ENCODE measurements around the gene RGS12.

The RGS12 gene

DNA sequence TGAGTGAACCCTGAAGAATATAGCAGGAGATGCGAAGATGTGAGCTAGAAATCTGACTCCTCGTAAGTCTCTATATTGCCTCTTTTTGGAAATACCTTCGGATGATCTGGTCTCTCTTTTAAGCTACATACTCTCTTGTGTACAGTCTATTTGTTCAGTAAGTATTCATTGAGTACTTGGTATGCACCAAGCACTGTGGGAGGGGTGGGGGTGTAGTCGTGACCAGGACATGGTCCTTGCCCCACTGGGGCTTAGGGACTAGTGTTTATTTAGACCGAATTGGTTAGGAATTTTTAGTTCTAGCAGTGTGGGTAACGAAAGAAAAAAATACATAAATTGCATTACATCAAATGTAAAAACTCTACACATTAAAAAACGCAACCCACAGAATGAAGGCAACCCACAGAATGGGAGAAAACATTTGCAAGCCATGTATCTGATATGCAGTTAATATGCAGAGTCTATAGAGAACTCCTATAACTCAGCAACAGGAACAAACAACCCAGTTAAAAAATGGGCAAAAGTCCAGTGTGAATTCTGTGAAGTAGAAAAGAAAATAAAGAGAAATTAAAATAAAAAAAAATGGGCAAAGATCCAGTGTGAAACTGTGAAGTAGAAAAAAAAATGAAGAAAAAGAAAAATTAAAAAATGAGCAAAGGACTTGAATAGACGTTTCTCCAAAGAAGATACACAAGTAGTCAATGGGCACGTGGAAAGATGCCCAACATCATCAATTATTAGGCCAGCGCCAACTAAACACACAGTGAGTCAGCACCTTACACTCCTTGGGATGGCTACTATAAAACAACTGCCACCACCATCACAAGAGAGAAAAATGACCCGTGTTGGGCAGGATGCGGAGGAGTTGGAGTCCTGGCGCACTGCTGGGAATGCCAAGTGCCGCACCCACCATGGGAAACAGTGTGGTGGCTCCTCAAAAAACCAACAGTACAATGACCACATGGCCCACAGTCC is 43.8 kb downstream of the RGS12 start:
- Histone ChIP-seq H3K4me3 (ENCODE audit: low read length) (no peak overlapping the region), H3K27ac (ENCODE audit: low read length) (no peak overlapping the region), H3K4me1 (ENCODE audit: control insufficient read depth, insufficient read depth, low read length) (no peaks in the 10 kb centered on the region; the same call in 1 of the 2 replicates), H3K27me3 (ENCODE audit: control insufficient read depth, insufficient read depth, low read length) (no peaks in the 10 kb centered on the region), H3K9me3 (ENCODE audit: control insufficient read depth, insufficient read depth, low read length) (no peaks in the 10 kb centered on the region), H3K36me3 (ENCODE audit: control insufficient read depth, insufficient read depth, low read length) (no peaks in the 10 kb centered on the region)
- DNase-seq (ENCODE audit: low read depth, low spot score) = no peak
- no CpG with 5 or more reads among the region's 14 CpGs for WGBS (ENCODE audit: insufficient coverage, insufficient read length)

DNA sequence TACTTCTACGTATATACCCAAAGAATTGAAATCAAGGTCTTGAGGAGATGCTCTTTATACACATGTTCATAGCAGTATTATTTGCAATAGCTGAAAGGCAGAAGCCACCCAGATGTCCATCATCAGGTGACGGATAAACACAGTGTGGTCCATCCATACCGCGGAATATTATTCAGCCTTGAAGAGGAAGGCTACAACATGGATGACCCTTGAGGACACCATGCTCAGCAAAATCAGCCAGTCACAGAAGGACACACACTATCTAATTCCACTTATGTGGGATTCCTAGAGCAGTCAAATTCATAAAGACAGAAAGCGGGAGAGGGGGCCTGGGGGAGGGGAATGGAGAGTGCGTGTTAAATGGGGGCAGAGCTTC is 44.5 kb downstream of the RGS12 start:
- no CpG with 5 or more reads among the region's 6 CpGs for WGBS (ENCODE audit: insufficient coverage, insufficient read length)
- Histone ChIP-seq H3K9me3 (ENCODE audit: control insufficient read depth, insufficient read depth, low read length) (no peaks in the 10 kb centered on the region), H3K4me1 (ENCODE audit: control insufficient read depth, insufficient read depth, low read length) (no peaks in the 10 kb centered on the region; the same call in 1 of the 2 replicates)

DNA sequence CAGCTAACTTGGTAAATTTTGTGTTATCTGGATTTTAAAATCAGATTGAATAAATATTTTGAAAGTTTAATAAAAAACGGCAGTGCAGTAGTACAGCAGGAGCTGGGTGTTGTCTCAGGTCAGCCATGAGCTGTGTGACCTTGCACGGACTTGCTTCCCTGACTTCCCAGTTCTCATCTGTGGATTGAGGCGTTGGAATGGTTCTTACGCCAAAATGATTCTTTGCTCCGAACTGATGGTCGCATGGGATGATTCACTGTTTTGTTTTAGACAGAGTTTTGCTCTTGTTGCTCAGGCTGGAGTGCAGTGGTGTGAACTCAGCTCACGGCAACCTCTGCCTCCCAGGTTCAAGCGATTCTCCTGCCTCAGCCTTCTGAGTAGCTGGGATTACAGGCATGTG is 45.0 kb downstream of the RGS12 start:
- no peaks in the 10 kb centered on the region for H3K27me3 ChIP-seq (ENCODE audit: control insufficient read depth, insufficient read depth, low read length)
- no peaks in the 10 kb centered on the region for H3K9me3 ChIP-seq (ENCODE audit: control insufficient read depth, insufficient read depth, low read length)
- H3K4me1 ChIP-seq (ENCODE audit: control insufficient read depth, insufficient read depth, low read length) = no peaks in the 10 kb centered on the region; the same call in 1 of the 2 replicates
- no peak for DNase-seq (ENCODE audit: low read depth, low spot score)
- H3K36me3 ChIP-seq (ENCODE audit: control insufficient read depth, insufficient read depth, low read length) = no peaks in the 10 kb centered on the region
- no CpG with 5 or more reads among the region's 8 CpGs for WGBS (ENCODE audit: insufficient coverage, insufficient read length)
- H3K27ac ChIP-seq (ENCODE audit: low read length) = no peak overlapping the region
- H3K4me3 ChIP-seq (ENCODE audit: low read length) = no peak overlapping the region

More for the DNA sequence above, 44.5 kb downstream of the RGS12 start:
- Histone ChIP-seq H3K36me3 (ENCODE audit: control insufficient read depth, insufficient read depth, low read length) (no peaks in the 10 kb centered on the region), H3K27ac (ENCODE audit: low read length) (no peak overlapping the region), H3K27me3 (ENCODE audit: control insufficient read depth, insufficient read depth, low read length) (no peaks in the 10 kb centered on the region), H3K4me3 (ENCODE audit: low read length) (no peak overlapping the region)
- no peak for DNase-seq (ENCODE audit: low read depth, low spot score)

DNA sequence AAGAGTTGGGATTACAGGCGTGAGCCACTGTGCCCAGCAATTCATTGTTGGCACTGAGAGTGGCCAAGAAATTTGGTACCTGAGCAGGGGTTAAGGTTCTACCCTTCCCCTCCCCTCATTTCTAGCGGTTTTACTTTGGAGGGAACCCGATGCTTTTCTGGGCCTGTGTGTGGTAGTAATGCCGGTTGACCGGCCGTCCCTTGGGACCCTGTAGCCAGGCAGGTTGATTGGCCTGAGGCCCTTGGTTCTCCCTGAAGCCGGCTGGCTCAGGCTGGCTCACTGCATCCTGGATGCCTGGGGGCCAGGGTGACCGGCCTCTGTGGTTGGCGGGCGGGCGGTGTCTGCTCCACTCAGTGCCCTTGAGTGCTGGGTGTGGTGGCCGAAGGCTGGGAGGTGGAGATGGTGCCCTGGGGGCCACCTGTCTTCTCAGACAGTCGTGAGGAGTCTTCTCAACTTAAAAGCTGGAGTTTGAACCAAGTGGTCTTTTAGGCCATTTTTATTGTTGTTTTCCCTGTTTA is 45.6 kb downstream of the RGS12 start:
- no peak overlapping the region for H3K27ac ChIP-seq (ENCODE audit: low read length)
- H3K4me1 ChIP-seq (ENCODE audit: control insufficient read depth, insufficient read depth, low read length) = no peaks in the 10 kb centered on the region; the same call in 1 of the 2 replicates
- H3K9me3 ChIP-seq (ENCODE audit: control insufficient read depth, insufficient read depth, low read length) = no peaks in the 10 kb centered on the region
- no peaks in the 10 kb centered on the region for H3K27me3 ChIP-seq (ENCODE audit: control insufficient read depth, insufficient read depth, low read length)
- DNase-seq (ENCODE audit: low read depth, low spot score) = no peak
- no peak overlapping the region for H3K4me3 ChIP-seq (ENCODE audit: low read length)
- WGBS (ENCODE audit: insufficient coverage, insufficient read length) = no CpG with 5 or more reads among the region's 13 CpGs
- H3K36me3 ChIP-seq (ENCODE audit: control insufficient read depth, insufficient read depth, low read length) = no peaks in the 10 kb centered on the region

DNA sequence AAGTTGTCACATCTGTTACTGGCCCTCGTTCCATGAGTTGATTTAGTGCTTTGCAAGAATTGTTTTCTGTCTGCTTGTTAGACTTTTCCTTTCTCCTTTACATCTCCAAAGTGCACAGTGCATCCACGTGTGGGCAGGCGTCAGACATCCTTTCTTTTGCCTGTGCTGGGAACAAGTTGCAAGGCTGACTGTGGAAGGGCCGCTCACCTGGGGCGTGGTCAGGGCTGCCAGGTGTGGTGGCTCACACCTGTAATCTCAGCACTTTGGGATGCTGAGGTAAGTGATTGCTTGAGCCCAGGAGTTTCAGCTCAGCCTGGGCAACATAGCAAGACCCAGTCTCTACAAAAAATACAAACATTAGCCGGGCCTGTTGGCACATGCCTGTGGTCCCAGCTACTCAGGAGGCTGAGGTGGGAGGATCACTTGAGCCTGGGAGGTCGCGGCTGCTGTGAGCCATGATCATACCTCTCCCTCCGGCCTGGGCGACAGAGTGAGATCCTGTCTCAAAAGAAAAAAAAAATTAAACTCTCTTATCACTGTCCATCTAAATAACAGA is 46.2 kb downstream of the RGS12 start:
- Histone ChIP-seq H3K9me3 (ENCODE audit: control insufficient read depth, insufficient read depth, low read length) (no peaks in the 10 kb centered on the region), H3K36me3 (ENCODE audit: control insufficient read depth, insufficient read depth, low read length) (no peaks in the 10 kb centered on the region), H3K4me1 (ENCODE audit: control insufficient read depth, insufficient read depth, low read length) (no peaks in the 10 kb centered on the region; the same call in 1 of the 2 replicates), H3K4me3 (ENCODE audit: low read length) (no peak overlapping the region), H3K27ac (ENCODE audit: low read length) (no peak overlapping the region), H3K27me3 (ENCODE audit: control insufficient read depth, insufficient read depth, low read length) (no peaks in the 10 kb centered on the region)
- no CpG with 5 or more reads among the region's 10 CpGs for WGBS (ENCODE audit: insufficient coverage, insufficient read length)
- DNase-seq (ENCODE audit: low read depth, low spot score) = no peak

DNA sequence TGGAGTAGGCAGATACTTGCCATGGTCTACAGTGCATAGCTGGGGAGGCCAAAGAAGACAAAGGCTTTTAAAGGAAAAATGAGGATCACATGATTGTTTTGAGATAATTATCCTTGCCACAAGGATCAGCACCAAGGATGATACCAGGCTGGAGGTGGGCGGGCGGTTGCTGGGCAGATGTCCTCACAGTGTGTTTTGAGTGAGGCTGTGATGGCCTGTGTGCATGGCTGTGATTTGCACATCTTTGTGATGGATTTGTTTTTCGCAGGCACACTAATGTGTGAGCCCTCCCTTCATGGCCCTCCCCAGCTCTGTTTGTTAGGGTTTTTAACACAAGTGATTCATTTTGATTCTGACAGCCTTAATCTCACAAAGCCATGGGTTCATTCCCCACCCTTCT is 46.8 kb downstream of the RGS12 start:
- H3K4me1 ChIP-seq (ENCODE audit: control insufficient read depth, insufficient read depth, low read length) = no peaks in the 10 kb centered on the region; the same call in 1 of the 2 replicates
- no peak overlapping the region for H3K4me3 ChIP-seq (ENCODE audit: low read length)
- H3K27ac ChIP-seq (ENCODE audit: low read length) = no peak overlapping the region
- H3K27me3 ChIP-seq (ENCODE audit: control insufficient read depth, insufficient read depth, low read length) = no peaks in the 10 kb centered on the region
- no peak for DNase-seq (ENCODE audit: low read depth, low spot score)
- no CpG with 5 or more reads among the region's 3 CpGs for WGBS (ENCODE audit: insufficient coverage, insufficient read length)
- H3K9me3 ChIP-seq (ENCODE audit: control insufficient read depth, insufficient read depth, low read length) = no peaks in the 10 kb centered on the region
- H3K36me3 ChIP-seq (ENCODE audit: control insufficient read depth, insufficient read depth, low read length) = no peaks in the 10 kb centered on the region

DNA sequence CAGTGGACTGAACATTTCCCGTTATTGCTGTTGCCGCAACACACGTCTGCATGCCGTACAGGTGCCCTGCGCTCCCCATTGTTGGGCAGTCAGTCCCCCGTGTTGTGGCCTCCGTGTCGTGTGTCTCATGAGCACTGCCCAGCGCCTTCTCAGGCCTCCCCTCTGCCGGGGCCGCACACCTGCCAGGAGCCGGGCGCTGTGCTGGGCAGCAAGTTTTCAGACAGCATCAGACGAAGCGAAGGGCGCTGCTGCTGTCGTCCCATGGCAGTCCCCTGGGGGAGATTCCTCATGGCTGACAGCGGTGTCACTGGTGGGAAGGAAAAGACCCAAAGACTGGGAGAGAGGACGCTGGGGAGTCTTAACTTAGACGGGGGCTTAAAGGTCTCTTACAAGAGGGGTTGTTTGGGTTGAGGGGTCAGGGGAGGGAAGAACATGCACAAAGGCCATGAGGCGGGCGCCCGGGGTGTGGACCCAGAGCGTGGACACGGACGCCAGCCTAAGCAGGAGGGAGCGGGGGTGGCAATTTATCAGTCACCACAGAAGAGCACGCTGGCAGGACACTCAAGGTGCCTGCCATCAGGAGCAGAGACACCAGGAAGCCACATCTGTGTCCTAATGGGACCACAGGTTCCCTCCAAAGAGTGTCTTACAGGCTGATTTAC is 47.3 kb downstream of the RGS12 start:
- WGBS (ENCODE audit: insufficient coverage, insufficient read length) = no CpG with 5 or more reads among the region's 28 CpGs
- Histone ChIP-seq H3K36me3 (ENCODE audit: control insufficient read depth, insufficient read depth, low read length) (no peaks in the 10 kb centered on the region), H3K4me3 (ENCODE audit: low read length) (no peak overlapping the region), H3K27me3 (ENCODE audit: control insufficient read depth, insufficient read depth, low read length) (no peaks in the 10 kb centered on the region), H3K4me1 (ENCODE audit: control insufficient read depth, insufficient read depth, low read length) (no peaks in the 10 kb centered on the region; the same call in 1 of the 2 replicates), H3K27ac (ENCODE audit: low read length) (no peak overlapping the region), H3K9me3 (ENCODE audit: control insufficient read depth, insufficient read depth, low read length) (no peaks in the 10 kb centered on the region)
- no peak for DNase-seq (ENCODE audit: low read depth, low spot score)

DNA sequence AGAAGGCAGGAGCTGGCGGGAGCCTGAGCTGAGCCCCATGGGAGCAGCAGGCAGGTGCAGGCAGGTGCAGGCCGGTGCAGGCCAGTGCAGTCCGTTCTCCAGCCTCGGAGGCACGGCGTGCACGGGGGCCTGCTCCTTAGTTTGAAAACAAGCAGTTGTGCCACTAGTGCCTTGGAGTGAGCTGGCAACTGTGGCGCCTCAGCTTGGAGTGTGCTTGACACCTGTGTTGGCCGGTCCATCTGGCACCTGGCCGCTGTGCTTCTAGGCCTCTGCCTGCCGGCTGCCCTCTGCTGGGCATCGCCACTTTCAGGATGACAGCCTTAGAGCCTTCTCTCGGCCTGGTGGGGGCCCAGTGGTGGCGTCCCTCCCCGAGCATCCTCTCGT is 47.9 kb downstream of the RGS12 start:
- DNase-seq (ENCODE audit: low read depth, low spot score) = no peak
- Histone ChIP-seq H3K4me3 (ENCODE audit: low read length) (no peak overlapping the region), H3K4me1 (ENCODE audit: control insufficient read depth, insufficient read depth, low read length) (no peaks in the 10 kb centered on the region; the same call in 1 of the 2 replicates), H3K27ac (ENCODE audit: low read length) (no peak overlapping the region), H3K9me3 (ENCODE audit: control insufficient read depth, insufficient read depth, low read length) (no peaks in the 10 kb centered on the region), H3K27me3 (ENCODE audit: control insufficient read depth, insufficient read depth, low read length) (no peaks in the 10 kb centered on the region), H3K36me3 (ENCODE audit: control insufficient read depth, insufficient read depth, low read length) (no peaks in the 10 kb centered on the region)
- no CpG with 5 or more reads among the region's 16 CpGs for WGBS (ENCODE audit: insufficient coverage, insufficient read length)

DNA sequence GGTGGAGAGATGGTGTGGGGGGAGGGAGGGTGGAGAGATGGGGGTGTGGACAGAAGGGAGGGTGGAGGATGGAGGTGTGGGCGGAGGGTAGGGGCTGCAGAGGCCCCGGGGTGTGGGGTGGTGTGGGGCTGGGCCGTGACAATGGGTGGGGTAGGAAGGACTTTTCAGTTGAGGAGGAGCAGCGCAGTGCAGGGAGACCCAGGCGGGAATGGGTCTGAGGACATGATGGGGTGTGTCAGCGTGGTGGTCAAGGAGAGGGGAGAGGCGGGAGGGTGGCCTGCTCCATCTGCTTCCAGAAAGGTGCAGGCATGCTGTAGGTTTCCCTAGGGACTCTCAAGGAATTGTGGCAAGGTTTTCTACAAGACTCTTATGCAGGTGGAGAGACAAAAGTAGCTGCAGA is 48.9 kb downstream of the RGS12 start:
- no peaks in the 10 kb centered on the region for H3K27me3 ChIP-seq (ENCODE audit: control insufficient read depth, insufficient read depth, low read length)

DNA sequence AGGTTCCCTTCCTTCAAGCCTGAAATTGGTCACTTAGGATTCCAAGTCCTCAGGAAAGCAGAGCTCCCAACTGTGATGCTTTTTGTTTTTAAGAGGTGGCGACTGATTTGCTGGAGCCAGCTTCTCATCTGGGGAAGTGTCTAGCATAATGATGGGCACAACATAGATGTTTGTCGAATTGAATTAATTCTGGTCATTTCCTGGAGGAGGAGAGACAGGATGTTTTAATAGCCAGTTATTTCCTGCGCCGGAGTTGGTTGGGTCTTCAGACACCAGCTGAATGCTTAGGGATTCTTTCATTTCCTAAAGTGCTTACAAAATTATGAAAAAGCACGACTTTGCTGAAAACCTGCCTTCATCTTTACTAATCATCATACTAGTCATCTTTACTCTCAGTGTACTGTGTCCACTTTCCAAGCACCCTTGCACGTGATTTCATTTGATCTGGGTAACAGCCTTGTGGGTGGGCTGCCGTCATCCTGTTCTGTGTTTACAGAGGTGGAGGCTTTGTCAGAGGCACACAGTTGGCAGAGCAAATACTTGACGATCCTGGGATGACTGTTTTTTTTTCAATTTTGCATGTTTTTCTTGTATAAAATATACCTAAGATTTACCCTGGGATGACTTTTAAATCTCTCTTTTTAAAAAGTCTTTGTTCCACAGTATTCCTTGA is 49.5 kb downstream of the RGS12 start:
- H3K9me3 ChIP-seq (ENCODE audit: control insufficient read depth, insufficient read depth, low read length) = no peaks in the 10 kb centered on the region
- WGBS (ENCODE audit: insufficient coverage, insufficient read length) = no CpG with 5 or more reads among the region's 8 CpGs
- no peak for DNase-seq (ENCODE audit: low read depth, low spot score)

More for the DNA sequence above, 48.9 kb downstream of the RGS12 start:
- Histone ChIP-seq H3K4me3 (ENCODE audit: low read length) (no peak overlapping the region), H3K4me1 (ENCODE audit: control insufficient read depth, insufficient read depth, low read length) (no peaks in the 10 kb centered on the region; the same call in 1 of the 2 replicates), H3K9me3 (ENCODE audit: control insufficient read depth, insufficient read depth, low read length) (no peaks in the 10 kb centered on the region), H3K36me3 (ENCODE audit: control insufficient read depth, insufficient read depth, low read length) (no peaks in the 10 kb centered on the region), H3K27ac (ENCODE audit: low read length) (no peak overlapping the region)
- DNase-seq (ENCODE audit: low read depth, low spot score) = no peak
- no CpG with 5 or more reads among the region's 7 CpGs for WGBS (ENCODE audit: insufficient coverage, insufficient read length)

More for the DNA sequence above, 49.5 kb downstream of the RGS12 start:
- Histone ChIP-seq H3K4me3 (ENCODE audit: low read length) (no peak overlapping the region), H3K27me3 (ENCODE audit: control insufficient read depth, insufficient read depth, low read length) (no peaks in the 10 kb centered on the region), H3K27ac (ENCODE audit: low read length) (no peak overlapping the region), H3K36me3 (ENCODE audit: control insufficient read depth, insufficient read depth, low read length) (no peaks in the 10 kb centered on the region), H3K4me1 (ENCODE audit: control insufficient read depth, insufficient read depth, low read length) (no peaks in the 10 kb centered on the region; the same call in 1 of the 2 replicates)
